Measurements from ENCODE around the gene RPS3. TPM values are rescaled to one million over a fixed set of nuclear protein-coding genes. Genes with fewer than 3 reads are reported as not detected.

RPS3 gene
- total and polyA plus RNA-seq, 2 donors (not counting 3 experiments of a cell fraction or from before 2014, with no cell fraction given) = 2,973 to 3,734 TPM

- Histone ChIP-seq H4K20me1 (replicated peaks; ENCODE audit: control insufficient read depth, extremely low read depth, insufficient read depth, low read length) (no peaks in the 10 kb centered on the region), H3K4me2 (ENCODE audit: insufficient read depth, low read length) (no peak overlapping the region), H3K9me1 (replicated peaks; ENCODE audit: control insufficient read depth, extremely low read depth, insufficient read depth, low read length) (no peaks in the 10 kb centered on the region), H3K9ac (replicated peaks; ENCODE audit: extremely low read depth, insufficient read depth, low read length) (no peak overlapping the region), H3K9me3 (replicated peaks; ENCODE audit: control insufficient read depth, insufficient read depth, low read length) (no peaks in the 10 kb centered on the region), H3K27ac (ENCODE audit: insufficient read depth, low read depth, low read length) (no peak overlapping the region), H3K36me3 (ENCODE audit: control insufficient read depth in 2 of 2, extremely low read depth in 1 of 2, insufficient read depth in 2 of 2, low read length in 2 of 2) (no peaks in the 10 kb centered on the region), H2AFZ (ENCODE audit: low read depth, low read length) (no peak overlapping the region), H3K27me3 (ENCODE audit: control insufficient read depth in 2 of 2, insufficient read depth in 2 of 2, low read length in 2 of 2) (no peaks in the 10 kb centered on the region), H3K4me3 (replicated peaks in 1 of 3; ENCODE audit: insufficient read depth in 1 of 3, low read depth in 1 of 3, low read length in 3 of 3) (no peak overlapping the region), H3K79me2 (ENCODE audit: control insufficient read depth, insufficient read depth, low read length) (no peaks in the 10 kb centered on the region), H3K4me1 (ENCODE audit: control insufficient read depth, extremely low read depth, insufficient read depth, low read length) (peaks cover 13% of the 10 kb centered on the region)
- FAIRE-seq = no peak
- dilution Hi-C loops (cut with MboI; ENCODE audit: extremely low pct_ligation_motif_present, low sequenced_read_pairs) (no loop called here), intact Hi-C loops (cut with micrococcal nuclease) (no loop called here)
- no TSS peak for BruUV-seq (replicated peaks)
- ChIA-PET CTCF (interaction anchor here (1.3 to 10.6 kb wide), 7 partner anchors 11 to 106 kb away, joined by 3 to 166 read pairs (median 15); no protein-coding TSS in a partner anchor), POLR2A (no interaction called here)
- no peak for TF ChIP-seq JUN (IDR thresholded peaks at IDR 0.05; ENCODE audit: borderline replicate concordance, insufficient read depth, insufficient read length, low read depth)
- TF ChIP-seq POLR2AphosphoS5 (IDR thresholded peaks at IDR 0.05; ENCODE audit: insufficient read depth, low read depth, low read length) = no peak
- TF ChIP-seq POLR2A (IDR thresholded peaks at IDR 0.05; ENCODE audit: low read depth, low read length) = no peak
- TF ChIP-seq MYC (IDR thresholded peaks at IDR 0.05; ENCODE audit: low read depth, low read length) = no peak
- TF ChIP-seq EZH2 (IDR thresholded peaks at IDR 0.05; ENCODE audit: borderline replicate concordance, low read depth, low read length, severe bottlenecking) = no peak
- no peak for TF ChIP-seq FOS (IDR thresholded peaks at IDR 0.05; ENCODE audit: borderline replicate concordance, insufficient read depth, low read length)
- TF ChIP-seq CTCF (IDR thresholded peaks at IDR 0.05; ENCODE audit: extremely low read depth in 1 of 2, insufficient read depth in 1 of 2, low read depth in 1 of 2, low read length in 2 of 2) = no peak
- no peak for TF ChIP-seq MAX (IDR thresholded peaks at IDR 0.05; ENCODE audit: insufficient read depth, insufficient read length)
- TF ChIP-seq GATA2 (IDR thresholded peaks at IDR 0.05; ENCODE audit: insufficient read depth, insufficient read length, low read depth, low read length) = no peak
- DNase-seq (ENCODE audit: low read depth, low spot score) = no peak
These were observed 16.1 kb upstream of the RPS3 start for GRCh38 chr11:75383246-75383645.

Data from endothelial cell of umbilical vein (primary cell).